SK-N-SH treated with all-trans-retinoic acid at 6 μM for 48 hours (cell line): ENCODE data around the gene AAGAB.
"Not testable (repeated sequence)": the region's sequence is repeated elsewhere in the genome, so short reads cannot be mapped to it uniquely, and the experiment has no call there.

Experiments
- ATAC-seq: fragments of 200-7000 bp; cut with Tn5 transposase; 3 replicates; pipeline ENCODE4 v1.9.1; 2020; ENCODE audit warnings: mild to moderate bottlenecking, moderate library complexity
- ARNTL ChIP-seq: fragments of 450-650 bp; formaldehyde crosslinking; IDR thresholded peaks from 2 replicates; pipeline ENCODE4 v1.5.0; 2020; ENCODE audit warnings: low read depth, mild to moderate bottlenecking, moderate library complexity, borderline replicate concordance
- BACH2 ChIP-seq: fragments of 250-450 bp; sonication (Bioruptor Pico); IDR thresholded peaks from 2 replicates; pipeline ENCODE4 v1.9.0; 2021; ENCODE audit warnings: mild to moderate bottlenecking, borderline replicate concordance
- CSDC2 ChIP-seq: fragments of 250-450 bp; sonication (Bioruptor Pico); IDR thresholded peaks from 2 replicates; pipeline ENCODE4 v1.5.0; 2020; ENCODE audit warnings: mild to moderate bottlenecking, moderate library complexity
- CSRNP3 ChIP-seq: fragments of 250-450 bp; sonication (Bioruptor Pico); IDR thresholded peaks from 2 replicates; pipeline ENCODE4 v1.5.1; 2021; ENCODE audit warnings: mild to moderate bottlenecking, moderate library complexity
- GLIS3 ChIP-seq: fragments of 250-450 bp; sonication (Bioruptor Pico); IDR thresholded peaks from 2 replicates; pipeline ENCODE4 v1.5.0; 2020; ENCODE audit warnings: mild to moderate bottlenecking, moderate library complexity
- ISL1 ChIP-seq: fragments of 250-450 bp; sonication (Bioruptor Pico); IDR thresholded peaks from 2 replicates; pipeline ENCODE4 v2.1.2; 2022; ENCODE audit warnings: mild to moderate bottlenecking, moderate library complexity
- OSR1 ChIP-seq: fragments of 250-450 bp; sonication (Bioruptor Pico); IDR thresholded peaks from 2 replicates; pipeline ENCODE4 v1.8.0; 2022; ENCODE audit warnings: moderate library complexity, mild to moderate bottlenecking, inconsistent platforms
- PPARA ChIP-seq: fragments of 250-450 bp; sonication (Bioruptor Pico); IDR thresholded peaks from 2 replicates; pipeline ENCODE4 v1.5.0; 2020; ENCODE audit warnings: mild to moderate bottlenecking, borderline replicate concordance
- RARB ChIP-seq: fragments of 250-450 bp; sonication (Bioruptor Pico); IDR thresholded peaks from 2 replicates; pipeline ENCODE4 v1.8.0; 2021; ENCODE audit warnings: mild to moderate bottlenecking, moderate library complexity
- SNAI2 ChIP-seq: fragments of 250-450 bp; sonication (Bioruptor Pico); IDR thresholded peaks from 2 replicates; pipeline ENCODE4 v1.5.0; 2020; ENCODE audit warnings: mild to moderate bottlenecking, moderate library complexity
- TCF4 ChIP-seq: fragments of 250-450 bp; sonication (Bioruptor Pico); IDR thresholded peaks from 2 replicates; pipeline ENCODE4 v1.8.0; 2021; ENCODE audit warnings: mild to moderate bottlenecking, moderate library complexity, borderline replicate concordance
- TOX ChIP-seq: fragments of 250-450 bp; sonication (Bioruptor Pico); IDR thresholded peaks from 2 replicates; pipeline ENCODE4 v1.8.0; 2021; ENCODE audit warnings: mild to moderate bottlenecking, moderate library complexity, borderline replicate concordance
- ZC3H10 ChIP-seq: fragments of 250-450 bp; sonication (Bioruptor Pico); IDR thresholded peaks from 2 replicates; pipeline ENCODE4 v1.5.1; 2021; ENCODE audit warnings: mild to moderate bottlenecking, moderate library complexity
- ZFP3 ChIP-seq: fragments of 250-450 bp; sonication (Bioruptor Pico); IDR thresholded peaks from 2 replicates; pipeline ENCODE4 v1.5.0; 2020; ENCODE audit warnings: mild to moderate bottlenecking, moderate library complexity
- ZNF565 ChIP-seq: fragments of 450-650 bp; formaldehyde crosslinking; conservative IDR thresholded peaks from 2 replicates; pipeline ENCODE4 v1.5.0; 2020; ENCODE audit warnings: low read depth, mild to moderate bottlenecking, moderate library complexity
- ZNF70 ChIP-seq: fragments of 450-650 bp; formaldehyde crosslinking; IDR thresholded peaks from 2 replicates; pipeline ENCODE4 v1.5.0; 2020; ENCODE audit warnings: mild to moderate bottlenecking, moderate library complexity
- TF ChIP-seq, protein P1 (sequence below): fragments of 250-450 bp; sonication (Bioruptor Pico); IDR thresholded peaks from 2 replicates; pipeline ENCODE4 v1.5.1; 2020; ENCODE audit warnings: low read depth, mild to moderate bottlenecking, moderate library complexity
- TF ChIP-seq, protein P2 (sequence below): fragments of 250-450 bp; sonication (Bioruptor Pico); IDR thresholded peaks from 2 replicates; pipeline ENCODE4 v1.8.0; 2021; ENCODE audit warnings: low read depth, mild to moderate bottlenecking, moderate library complexity, borderline replicate concordance
- TF ChIP-seq, protein P3 (sequence below): fragments of 250-450 bp; sonication (Bioruptor Pico); IDR thresholded peaks from 2 replicates; pipeline ENCODE4 v1.5.0; 2020; ENCODE audit warnings: mild to moderate bottlenecking, moderate library complexity

The AAGAB gene

GRCh38 chr15:67296188-67296587 is 41.7 kb upstream of the AAGAB start:
- no peak for ATAC-seq
- TF ChIP-seq PPARA (CRISPR knock-in tag) (no peak), ISL1 (CRISPR knock-in tag) (no peak), BACH2 (CRISPR knock-in tag) (no peak), OSR1 (CRISPR knock-in tag) (no peak), TOX (CRISPR knock-in tag) (no peak), GLIS3 (CRISPR knock-in tag) (no peak), ZC3H10 (CRISPR knock-in tag) (no peak), SNAI2 (no peak), ZFP3 (CRISPR knock-in tag) (no peak), TCF4 (CRISPR knock-in tag) (no peak), ARNTL (no peak)

DNA sequence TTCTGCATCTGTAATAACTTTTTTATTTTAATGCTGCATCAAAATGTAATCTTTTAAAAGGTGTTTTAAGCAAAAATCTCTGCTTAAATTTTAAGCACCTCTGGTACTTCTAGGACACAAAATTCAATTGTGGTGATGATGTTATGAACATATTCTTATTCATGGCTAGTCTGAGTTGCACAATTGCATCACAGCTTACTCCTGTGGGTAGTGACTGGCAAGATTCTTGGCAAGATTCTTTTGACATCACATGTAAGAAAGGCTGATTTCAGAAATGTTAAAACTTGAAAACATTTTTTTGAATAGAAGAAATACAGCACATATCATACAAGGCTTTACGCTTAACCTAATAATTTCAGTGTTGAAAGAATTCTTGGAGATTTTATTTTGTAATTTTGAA is 35.9 kb upstream of the AAGAB start:
- no peak for TF ChIP-seq PPARA (CRISPR knock-in tag)
- no peak for TF ChIP-seq TCF4 (CRISPR knock-in tag)
- TF ChIP-seq ARNTL: no peak
- no peak for TF ChIP-seq ZFP3 (CRISPR knock-in tag)
- TF ChIP-seq ZC3H10 (CRISPR knock-in tag): no peak
- TF ChIP-seq, protein P1, sequence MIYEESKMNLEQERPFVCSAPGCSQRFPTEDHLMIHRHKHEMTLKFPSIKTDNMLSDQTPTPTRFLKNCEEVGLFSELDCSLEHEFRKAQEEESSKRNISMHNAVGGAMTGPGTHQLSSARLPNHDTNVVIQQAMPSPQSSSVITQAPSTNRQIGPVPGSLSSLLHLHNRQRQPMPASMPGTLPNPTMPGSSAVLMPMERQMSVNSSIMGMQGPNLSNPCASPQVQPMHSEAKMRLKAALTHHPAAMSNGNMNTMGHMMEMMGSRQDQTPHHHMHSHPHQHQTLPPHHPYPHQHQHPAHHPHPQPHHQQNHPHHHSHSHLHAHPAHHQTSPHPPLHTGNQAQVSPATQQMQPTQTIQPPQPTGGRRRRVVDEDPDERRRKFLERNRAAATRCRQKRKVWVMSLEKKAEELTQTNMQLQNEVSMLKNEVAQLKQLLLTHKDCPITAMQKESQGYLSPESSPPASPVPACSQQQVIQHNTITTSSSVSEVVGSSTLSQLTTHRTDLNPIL (CRISPR knock-in tag): no peak
- no peak for TF ChIP-seq ZNF70 (CRISPR knock-in tag)
- TF ChIP-seq, protein P2, sequence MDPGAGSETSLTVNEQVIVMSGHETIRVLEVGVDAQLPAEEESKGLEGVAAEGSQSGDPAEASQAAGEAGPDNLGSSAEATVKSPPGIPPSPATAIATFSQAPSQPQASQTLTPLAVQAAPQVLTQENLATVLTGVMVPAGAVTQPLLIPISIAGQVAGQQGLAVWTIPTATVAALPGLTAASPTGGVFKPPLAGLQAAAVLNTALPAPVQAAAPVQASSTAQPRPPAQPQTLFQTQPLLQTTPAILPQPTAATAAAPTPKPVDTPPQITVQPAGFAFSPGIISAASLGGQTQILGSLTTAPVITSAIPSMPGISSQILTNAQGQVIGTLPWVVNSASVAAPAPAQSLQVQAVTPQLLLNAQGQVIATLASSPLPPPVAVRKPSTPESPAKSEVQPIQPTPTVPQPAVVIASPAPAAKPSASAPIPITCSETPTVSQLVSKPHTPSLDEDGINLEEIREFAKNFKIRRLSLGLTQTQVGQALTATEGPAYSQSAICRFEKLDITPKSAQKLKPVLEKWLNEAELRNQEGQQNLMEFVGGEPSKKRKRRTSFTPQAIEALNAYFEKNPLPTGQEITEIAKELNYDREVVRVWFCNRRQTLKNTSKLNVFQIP (CRISPR knock-in tag): no peak
- TF ChIP-seq CSRNP3: no peak
- no peak for TF ChIP-seq SNAI2
- no peak for TF ChIP-seq GLIS3 (CRISPR knock-in tag)
- TF ChIP-seq, protein P3, sequence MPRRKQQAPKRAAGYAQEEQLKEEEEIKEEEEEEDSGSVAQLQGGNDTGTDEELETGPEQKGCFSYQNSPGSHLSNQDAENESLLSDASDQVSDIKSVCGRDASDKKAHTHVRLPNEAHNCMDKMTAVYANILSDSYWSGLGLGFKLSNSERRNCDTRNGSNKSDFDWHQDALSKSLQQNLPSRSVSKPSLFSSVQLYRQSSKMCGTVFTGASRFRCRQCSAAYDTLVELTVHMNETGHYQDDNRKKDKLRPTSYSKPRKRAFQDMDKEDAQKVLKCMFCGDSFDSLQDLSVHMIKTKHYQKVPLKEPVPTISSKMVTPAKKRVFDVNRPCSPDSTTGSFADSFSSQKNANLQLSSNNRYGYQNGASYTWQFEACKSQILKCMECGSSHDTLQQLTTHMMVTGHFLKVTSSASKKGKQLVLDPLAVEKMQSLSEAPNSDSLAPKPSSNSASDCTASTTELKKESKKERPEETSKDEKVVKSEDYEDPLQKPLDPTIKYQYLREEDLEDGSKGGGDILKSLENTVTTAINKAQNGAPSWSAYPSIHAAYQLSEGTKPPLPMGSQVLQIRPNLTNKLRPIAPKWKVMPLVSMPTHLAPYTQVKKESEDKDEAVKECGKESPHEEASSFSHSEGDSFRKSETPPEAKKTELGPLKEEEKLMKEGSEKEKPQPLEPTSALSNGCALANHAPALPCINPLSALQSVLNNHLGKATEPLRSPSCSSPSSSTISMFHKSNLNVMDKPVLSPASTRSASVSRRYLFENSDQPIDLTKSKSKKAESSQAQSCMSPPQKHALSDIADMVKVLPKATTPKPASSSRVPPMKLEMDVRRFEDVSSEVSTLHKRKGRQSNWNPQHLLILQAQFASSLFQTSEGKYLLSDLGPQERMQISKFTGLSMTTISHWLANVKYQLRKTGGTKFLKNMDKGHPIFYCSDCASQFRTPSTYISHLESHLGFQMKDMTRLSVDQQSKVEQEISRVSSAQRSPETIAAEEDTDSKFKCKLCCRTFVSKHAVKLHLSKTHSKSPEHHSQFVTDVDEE (CRISPR knock-in tag): no peak
- TF ChIP-seq ZNF565 (CRISPR knock-in tag): no peak
- no peak for TF ChIP-seq CSDC2 (CRISPR knock-in tag)
- no peak for ATAC-seq

DNA sequence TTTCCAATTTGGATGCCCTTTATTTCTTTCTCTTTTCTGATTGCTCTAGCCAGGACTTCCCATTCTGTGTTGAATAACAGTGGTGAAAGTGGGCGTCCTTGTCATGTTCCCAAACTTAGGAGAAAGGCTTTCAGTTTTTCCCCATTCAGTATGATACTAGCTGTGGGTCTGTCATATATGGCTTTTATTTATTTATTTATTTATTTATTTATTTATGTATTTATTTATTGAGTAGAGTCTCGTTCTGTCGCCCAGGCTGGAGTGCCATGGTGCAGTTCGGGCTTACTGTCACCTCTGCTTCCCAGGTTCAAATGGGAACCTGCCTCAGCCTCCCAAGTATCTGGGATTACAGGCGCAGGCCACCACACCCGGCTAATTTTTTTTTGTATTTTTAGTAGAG is 31.9 kb upstream of the AAGAB start:
- ATAC-seq: not testable (repeated sequence)

GRCh38 chr15:67285625-67286024 is 31.2 kb upstream of the AAGAB start:
- ATAC-seq: not testable (repeated sequence)

DNA sequence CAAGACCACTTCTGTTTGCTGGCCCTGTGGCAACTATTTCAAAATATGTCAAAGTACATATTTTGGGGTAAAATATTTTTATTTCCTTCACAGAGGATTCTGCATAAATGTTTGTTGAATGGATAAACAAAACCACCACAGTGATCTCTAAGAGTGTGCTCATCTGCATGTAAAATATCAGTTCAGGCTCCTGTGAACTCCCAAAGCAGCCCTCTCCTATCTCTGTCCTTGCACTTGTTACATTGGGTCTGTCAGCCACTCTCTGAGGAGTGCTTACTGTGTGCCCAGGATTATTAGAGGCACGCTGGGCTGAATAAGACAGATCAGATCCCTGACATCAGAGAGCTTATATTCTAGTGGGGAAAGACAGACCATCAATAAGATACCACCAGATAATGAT is 27.3 kb upstream of the AAGAB start:
- TF ChIP-seq, protein P1 (CRISPR knock-in tag): no peak
- TF ChIP-seq ZC3H10 (CRISPR knock-in tag) (no peak), ZNF70 (CRISPR knock-in tag) (no peak), CSDC2 (CRISPR knock-in tag) (no peak), RARB (CRISPR knock-in tag) (no peak), CSRNP3 (no peak), ZFP3 (CRISPR knock-in tag) (no peak), TCF4 (CRISPR knock-in tag) (no peak), ARNTL (no peak), PPARA (CRISPR knock-in tag) (no peak), GLIS3 (CRISPR knock-in tag) (no peak), TOX (CRISPR knock-in tag) (no peak), ZNF565 (CRISPR knock-in tag) (no peak), ISL1 (CRISPR knock-in tag) (no peak)
- TF ChIP-seq, protein P3 (CRISPR knock-in tag): no peak
- TF ChIP-seq, all 23 proteins: peak for 0
- ATAC-seq: no peak
